Measurements from ENCODE around the gene ANKRD2. TPM values are rescaled to one million over a fixed set of nuclear protein-coding genes. Genes with fewer than 3 reads are reported as not detected.

The ANKRD2 gene
- total and polyA plus RNA-seq, 10 of the 15 experiments (the other 5 are each of a cell fraction or from before 2014, with no cell fraction given) = 0.18 to 0.23 TPM; not detected in 8

- no peak for TF ChIP-seq ZBTB40 (IDR thresholded peaks at IDR 0.05; ENCODE audit: borderline replicate concordance)
- TF ChIP-seq HDAC6 (IDR thresholded peaks at IDR 0.05; ENCODE audit: unreplicated experiment) = no peak
- TF ChIP-seq POLR2AphosphoS2 (IDR thresholded peaks at IDR 0.05; ENCODE audit: low read depth, low read length) = no peak
Measured at GRCh38 chr10:97549587-97550322, 22.8 kb upstream of the ANKRD2 start (continued).

DNA sequence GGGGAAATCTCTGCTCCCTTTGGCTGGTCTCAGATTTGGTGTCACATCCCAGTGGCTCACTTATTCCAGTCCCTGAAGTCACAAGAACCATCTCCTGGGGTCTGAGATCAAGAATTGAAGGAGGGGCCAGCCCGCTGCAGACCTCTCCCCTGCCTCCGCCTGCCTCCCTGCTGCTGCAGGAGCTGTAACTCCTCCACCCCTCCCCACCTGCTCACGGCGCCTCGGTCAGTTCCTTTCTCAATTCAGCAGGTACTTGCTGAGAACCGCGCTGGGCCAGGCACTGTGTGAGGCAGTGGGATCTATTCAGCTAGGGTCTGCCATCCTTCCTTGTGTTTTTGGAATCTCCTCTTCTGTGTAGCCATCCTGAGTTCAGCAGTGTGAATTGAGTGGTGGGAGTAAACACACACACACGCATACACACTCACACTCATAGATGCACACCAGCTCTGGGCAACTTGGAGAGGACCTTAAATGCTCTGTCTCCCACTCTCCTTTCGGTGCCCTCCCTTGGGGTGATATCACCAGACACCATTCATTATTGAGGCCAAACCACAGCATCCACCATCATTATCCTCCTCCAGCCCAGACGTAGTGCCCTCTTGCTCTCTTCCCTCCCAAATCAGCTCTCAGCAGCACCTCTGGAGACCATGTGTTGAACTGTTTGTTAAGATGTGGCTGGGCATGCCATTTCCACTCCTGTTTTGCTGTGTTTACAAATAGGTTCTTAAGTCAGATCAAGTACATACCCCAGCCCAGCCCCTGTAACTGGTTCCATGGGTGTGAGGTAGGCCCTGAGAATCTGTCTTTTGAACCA is 22.0 kb upstream of the ANKRD2 start:
- ChIA-PET CTCF (interaction anchor here (0.7 to 5.9 kb wide), 5 partner anchors 16 to 143 kb away, joined by 4 to 62 read pairs (median 27); partner anchors contain the start of gene ANKRD2), RAD21 (ENCODE audit: unreplicated experiment) (interaction anchor here (1.1 kb wide), 1 partner anchor 107 kb away, joined by 3 read pairs; no protein-coding TSS in a partner anchor), POLR2A (no interaction called here), SMC1A (ENCODE audit: uncharacterized antibody, unreplicated experiment) (no interaction called here)
- Histone ChIP-seq H3K36me3 (ENCODE audit: control insufficient read depth in 2 of 2, insufficient read depth in 2 of 2, low read length in 1 of 2) (no peaks in the 10 kb centered on the region), H3K27me3 (replicated peaks in 1 of 2; ENCODE audit: control insufficient read depth in 2 of 2, insufficient read depth in 2 of 2, low read length in 1 of 2) (no peaks in the 10 kb centered on the region), H3K79me2 (ENCODE audit: control insufficient read depth, insufficient read depth, low read length) (no peaks in the 10 kb centered on the region), H3K4me1 (ENCODE audit: control insufficient read depth, insufficient read depth, low read length) (peaks cover 18% of the 10 kb centered on the region), H3K4me2 (ENCODE audit: control insufficient read depth, insufficient read depth) (no peak overlapping the region), H4K20me1 (ENCODE audit: control insufficient read depth, insufficient read depth) (no peaks in the 10 kb centered on the region), H3K27ac (ENCODE audit: control insufficient read depth, insufficient read depth) (no peak overlapping the region), H2AFZ (ENCODE audit: control insufficient read depth, low read depth, low read length) (no peak overlapping the region), H3K9me3 (replicated peaks; ENCODE audit: control insufficient read depth, insufficient read depth, low read length) (no peaks in the 10 kb centered on the region; the same call in 2 of the 3 replicates), H3K4me3 (no peak overlapping the region), H3K9ac (ENCODE audit: control insufficient read depth, insufficient read depth, low read length) (no peak overlapping the region)
- DNase-seq (ENCODE audit: low read depth, low spot score) (no peak), ATAC-seq (no peak), FAIRE-seq (no peak)
- intact Hi-C loops (cut with micrococcal nuclease; ENCODE audit: unreplicated experiment) (no loop called here), in situ Hi-C loops (cut with MboI) (no loop called here)
- WGBS (ENCODE audit: insufficient coverage, insufficient replicate concordance, low lambda C conversion rate, missing lambda C conversion rate) = 86% methylated on average over 10 of the region's 10 CpGs
- no TSS peak for BruUV-seq (replicated peaks)
- TF ChIP-seq SREBF2 (IDR thresholded peaks at IDR 0.05; ENCODE audit: low read length) (no peak), ZNF622 (IDR thresholded peaks at IDR 0.05) (no peak), BHLHE40 (IDR thresholded peaks at IDR 0.05; ENCODE audit: borderline replicate concordance in 1 of 2, low read depth in 2 of 2, low read length in 1 of 2) (no peak), SIN3A (IDR thresholded peaks at IDR 0.05; ENCODE audit: low read depth, low read length) (no peak), POU2F2 (IDR thresholded peaks at IDR 0.05; ENCODE audit: borderline replicate concordance, low read depth, low read length) (no peak), WRNIP1 (IDR thresholded peaks at IDR 0.05; ENCODE audit: borderline replicate concordance, low read depth, low read length) (no peak), EP300 (IDR thresholded peaks at IDR 0.05; ENCODE audit: borderline replicate concordance in 1 of 2, control insufficient read depth in 1 of 2, low read depth in 2 of 2, low read length in 2 of 2) (no peak), NR2C1 (IDR thresholded peaks at IDR 0.05) (no peak), MYB (IDR thresholded peaks at IDR 0.05; ENCODE audit: borderline replicate concordance, low read depth, low read length) (no peak)

Data from GM12878 (cell line).